Stomach smooth muscle (tissue), 2 donors: ENCODE results near the gene ZNF660.
A peak's percentile ranks its signal among the peaks of the same experiment; 100 is the strongest.
"Not testable (repeated sequence)": the region's sequence is repeated elsewhere in the genome, so short reads cannot be mapped to it uniquely, and the experiment has no call there.

Experiments used
- H3K27ac ChIP-seq: one replicate; pipeline ENCODE4 v1.7.0; 2013; ENCODE audit warnings: mild to moderate bottlenecking, low read length, inconsistent platforms
- H3K27me3 ChIP-seq, 2 donors: one replicate each; pipeline ENCODE4 v1.7.0; 2013; ENCODE audit warnings: low read length in 2 of 2; ENCODE audit not compliant: insufficient read depth in 2 of 2, control insufficient read depth in 1 of 2
- H3K36me3 ChIP-seq, 2 donors: one replicate each; pipeline ENCODE4 v1.7.0; 2013; ENCODE audit warnings: low read length in 2 of 2; ENCODE audit not compliant: control insufficient read depth in 2 of 2, insufficient read depth in 2 of 2
- H3K4me1 ChIP-seq: one replicate; pipeline ENCODE4 v1.7.0; 2013; ENCODE audit warnings: low read length; ENCODE audit not compliant: control insufficient read depth, insufficient read depth
- H3K4me3 ChIP-seq, 2 donors: one replicate each; pipeline ENCODE4 v1.7.0; 2013; ENCODE audit warnings: low read length in 2 of 2
- H3K9ac ChIP-seq, 2 donors: one replicate each; pipeline ENCODE4 v1.7.0; 2013; ENCODE audit warnings: low read length in 2 of 2, mild to moderate bottlenecking in 1 of 2
- H3K9me3 ChIP-seq, 2 donors: one replicate each; pipeline ENCODE4 v1.7.0; 2013; ENCODE audit warnings: low read length in 2 of 2; ENCODE audit not compliant: control insufficient read depth in 2 of 2
- donor health status: healthy.
- donor health status: Pancreatic carcinoma.

The ZNF660 gene

GRCh38 chr3:44576613-44577012 is 8.2 kb upstream of the ZNF660 start:
- H3K4me1 ChIP-seq: no peaks in the 10 kb centered on the region
- no peak overlapping the region for H3K27ac ChIP-seq
- no peaks in the 10 kb centered on the region for H3K9me3 ChIP-seq
- H3K4me3 ChIP-seq: no peak overlapping the region
- no peak overlapping the region for H3K9ac ChIP-seq
- H3K36me3 ChIP-seq: peaks cover 2 to 5% of the 10 kb centered on the region in 2 donors
- no peaks in the 10 kb centered on the region for H3K27me3 ChIP-seq

DNA sequence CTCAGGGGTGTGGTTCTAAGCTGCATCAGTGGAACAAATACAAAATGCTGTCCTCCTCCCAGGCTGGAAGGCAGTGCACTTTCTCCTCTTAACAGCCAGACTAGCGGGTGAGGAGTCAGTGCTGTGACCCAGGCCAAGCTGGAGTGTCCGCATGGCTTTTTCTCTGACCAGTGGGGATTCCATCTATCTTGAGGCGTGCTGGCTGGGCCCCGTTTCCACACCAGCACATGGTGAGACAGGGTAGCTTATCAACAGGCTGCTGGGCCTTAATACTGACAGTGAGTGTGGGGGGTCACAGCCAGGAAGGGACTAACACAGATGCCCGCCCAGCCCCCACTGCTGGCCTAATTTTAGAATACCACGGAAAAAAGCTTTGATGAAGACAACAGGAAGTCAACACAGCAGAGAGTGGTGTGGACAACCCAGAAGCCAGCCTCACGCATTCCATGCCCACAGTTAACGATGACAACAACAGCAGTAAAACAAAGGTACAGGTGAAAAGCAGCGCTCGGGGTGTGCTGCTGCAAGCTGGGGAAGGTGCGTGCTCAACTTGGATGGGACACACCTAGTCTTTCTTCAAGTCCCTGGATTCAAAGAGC is 7.3 kb upstream of the ZNF660 start:
- not testable (repeated sequence) for H3K9ac ChIP-seq, H3K4me1 ChIP-seq, H3K36me3 ChIP-seq, H3K4me3 ChIP-seq, H3K27ac ChIP-seq, H3K27me3 ChIP-seq, H3K9me3 ChIP-seq

DNA sequence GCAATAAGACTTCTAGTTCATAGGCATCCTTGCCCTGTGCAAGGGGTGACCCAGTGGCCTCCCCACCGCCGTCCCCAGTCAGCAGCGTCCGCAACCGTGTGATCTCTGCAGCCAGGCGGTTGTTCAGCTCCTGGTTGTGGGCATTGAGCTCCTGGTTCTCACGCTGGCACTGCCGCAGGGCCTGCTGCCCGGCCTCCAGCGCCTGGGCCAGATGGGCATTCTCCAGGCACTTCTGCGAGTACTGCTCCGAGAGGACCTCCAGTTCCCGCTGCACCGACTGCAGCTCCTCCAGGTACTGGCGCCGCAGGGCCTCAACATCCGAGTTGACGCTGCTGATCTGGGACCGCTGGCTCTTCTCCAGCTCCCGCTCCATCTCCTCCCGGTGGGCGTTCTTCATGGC is 6.4 kb upstream of the ZNF660 start:
- H3K4me1 ChIP-seq, H3K27ac ChIP-seq, H3K4me3 ChIP-seq, H3K9me3 ChIP-seq, H3K27me3 ChIP-seq, H3K9ac ChIP-seq, H3K36me3 ChIP-seq: not testable (repeated sequence)

DNA sequence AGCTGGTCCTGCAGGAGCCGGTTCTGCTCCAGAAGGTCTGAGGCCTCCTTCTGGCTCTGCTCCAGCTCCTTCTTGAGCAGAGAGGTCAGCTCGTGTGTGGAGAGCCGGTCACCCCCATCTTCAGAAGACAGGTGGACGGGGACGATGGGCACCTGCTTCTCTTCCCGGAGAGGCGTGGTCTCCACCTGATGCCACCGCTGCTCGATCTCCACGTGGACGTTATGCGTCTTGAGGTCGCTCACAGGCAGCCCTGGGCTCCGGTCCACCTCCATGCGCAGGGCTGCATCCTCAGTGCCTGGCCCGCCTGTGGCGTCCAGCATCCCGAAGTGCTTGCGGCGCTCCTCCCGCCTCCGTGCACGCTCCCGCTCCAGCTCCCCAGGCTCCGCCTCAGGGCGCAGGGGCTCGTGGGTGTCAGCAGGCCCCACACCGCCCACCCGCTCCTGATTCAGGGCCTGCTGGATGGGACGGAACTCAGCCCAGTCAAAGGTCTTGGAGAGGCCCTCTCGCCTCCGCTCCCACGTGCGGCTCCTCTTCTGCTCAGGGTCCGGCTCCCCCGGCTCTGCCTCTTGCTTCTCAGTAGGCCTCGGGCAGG is 5.7 kb upstream of the ZNF660 start:
- not testable (repeated sequence) for H3K9me3 ChIP-seq, H3K4me3 ChIP-seq, H3K36me3 ChIP-seq, H3K9ac ChIP-seq, H3K27me3 ChIP-seq, H3K27ac ChIP-seq, H3K4me1 ChIP-seq

GRCh38 chr3:44579749-44580148 is 5.0 kb upstream of the ZNF660 start:
- H3K9ac ChIP-seq, H3K27me3 ChIP-seq, H3K4me3 ChIP-seq, H3K27ac ChIP-seq, H3K36me3 ChIP-seq, H3K9me3 ChIP-seq, H3K4me1 ChIP-seq: not testable (repeated sequence)

GRCh38 chr3:44580971-44581370 is 3.8 kb upstream of the ZNF660 start:
- not testable (repeated sequence) for H3K4me3 ChIP-seq, H3K4me1 ChIP-seq, H3K9me3 ChIP-seq

DNA sequence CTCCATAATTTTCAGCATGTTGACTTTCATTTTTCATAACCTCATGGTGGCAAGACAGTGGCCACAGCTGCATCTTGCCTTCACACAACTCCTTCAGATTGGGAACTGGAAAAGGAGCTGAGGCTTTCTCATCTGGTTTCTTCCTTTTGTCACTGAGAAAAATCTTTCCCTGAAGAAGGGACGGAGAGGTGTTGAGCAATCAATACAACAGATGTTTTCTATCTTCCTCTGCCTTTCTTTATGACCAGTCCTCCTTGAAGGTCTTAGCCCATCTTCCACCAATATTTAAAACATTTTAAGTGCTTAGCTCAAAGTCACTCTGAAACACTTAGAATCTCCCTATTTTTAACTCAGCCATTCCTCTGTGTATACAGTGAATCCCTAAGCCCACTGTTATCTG is 11.9 kb downstream of the ZNF660 start:
- no peak overlapping the region for H3K4me3 ChIP-seq
- no peak overlapping the region for H3K27ac ChIP-seq
- no peak overlapping the region for H3K9ac ChIP-seq
- no peaks in the 10 kb centered on the region for H3K27me3 ChIP-seq
- H3K9me3 ChIP-seq: peaks cover 6 to 27% of the 10 kb centered on the region in 2 donors
- H3K36me3 ChIP-seq: peaks cover 14 to 16% of the 10 kb centered on the region in 2 donors
- no peaks in the 10 kb centered on the region for H3K4me1 ChIP-seq

More at GRCh38 chr3:44580971-44581370, 3.8 kb upstream of the ZNF660 start:
- H3K27ac ChIP-seq, H3K36me3 ChIP-seq, H3K27me3 ChIP-seq, H3K9ac ChIP-seq: not testable (repeated sequence)

- no peak overlapping the region for H3K27ac ChIP-seq
- no peaks in the 10 kb centered on the region for H3K27me3 ChIP-seq
- no peak overlapping the region for H3K4me3 ChIP-seq
- H3K9ac ChIP-seq: no peak overlapping the region
- peaks cover 2 to 10% of the 10 kb centered on the region in 2 donors for H3K36me3 ChIP-seq
- H3K9me3 ChIP-seq: peaks cover 0 to 6% of the 10 kb centered on the region in 2 donors
- H3K4me1 ChIP-seq: no peaks in the 10 kb centered on the region
Measured at GRCh38 chr3:44601749-44602148, 17.0 kb downstream of the ZNF660 start.

DNA sequence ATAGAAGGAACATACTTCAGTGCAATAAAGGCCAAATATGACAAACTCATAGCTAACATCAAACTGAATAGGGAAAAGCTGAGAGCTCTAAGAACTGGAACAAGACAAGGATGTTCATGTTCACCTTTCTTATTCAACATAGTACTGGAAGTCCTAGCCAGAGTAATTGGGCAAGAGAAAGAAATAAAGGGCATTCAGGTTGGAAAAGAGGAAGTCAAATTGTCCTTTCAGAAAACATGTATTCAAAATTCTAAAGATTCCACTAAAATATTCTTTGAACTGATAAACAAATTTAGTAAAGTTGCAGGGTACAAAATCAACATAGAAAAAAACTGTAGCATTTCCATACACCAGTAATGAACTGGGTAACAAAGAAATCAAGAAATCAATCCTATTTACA is 27.9 kb downstream of the ZNF660 start:
- Histone ChIP-seq H3K27me3 (no peaks in the 10 kb centered on the region), H3K4me3 (no peak overlapping the region), H3K9me3 (no peaks in the 10 kb centered on the region), H3K9ac (no peak overlapping the region), H3K27ac (no peak overlapping the region), H3K4me1 (no peaks in the 10 kb centered on the region), H3K36me3 (no peaks in the 10 kb centered on the region)

DNA sequence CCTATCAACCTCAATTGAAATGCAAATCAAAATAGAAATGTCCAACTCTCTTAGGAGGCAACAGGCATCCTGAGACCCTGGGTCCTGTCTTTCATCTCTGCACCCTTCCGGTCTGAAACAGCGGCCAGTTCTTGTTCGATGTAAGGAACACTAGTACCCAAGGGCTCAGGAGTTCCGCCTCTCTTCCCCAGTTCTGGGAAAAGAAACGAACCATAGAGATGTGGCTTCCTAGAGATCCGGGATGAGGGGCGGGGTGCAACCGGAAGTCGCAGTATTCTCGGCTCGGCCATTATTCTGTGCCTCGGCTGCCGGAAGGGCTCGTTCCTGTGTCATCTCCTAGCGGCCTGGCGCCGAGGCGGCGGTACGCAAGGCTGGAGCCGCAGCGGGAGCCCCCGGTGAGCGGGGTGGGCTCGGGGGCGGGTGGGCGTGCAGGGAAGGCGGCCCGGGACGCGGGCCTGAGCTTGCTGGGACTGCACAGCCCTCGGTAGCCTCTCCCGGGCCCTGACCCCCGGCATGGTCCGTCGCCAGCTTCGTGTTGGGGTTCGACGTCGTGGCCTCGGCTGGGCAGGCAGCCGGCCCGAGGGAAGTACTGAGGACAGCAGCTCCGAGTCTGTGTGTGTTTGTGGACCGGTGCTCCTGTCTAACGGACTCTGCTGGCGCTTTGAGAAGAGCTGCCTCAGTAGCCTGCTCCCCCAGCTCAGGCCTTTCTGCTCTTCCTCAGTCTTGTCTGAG is 40.2 kb downstream of the ZNF660 start, which contains the start of gene ZNF197:
ZNF197 (plus strand) TSS at position 288 of the 732 bp plus-strand sequence. CDS start 4,119 bp downstream, outside the sequence.
- Histone ChIP-seq H3K4me1 (peaks cover 7% of the 10 kb centered on the region), H3K27ac (peak within 1 kb of the TSS; percentile 72), H3K36me3 (no peaks in the 10 kb centered on the region), H3K9ac (peak within 1 kb of the TSS; percentile 75 to 91), H3K27me3 (no peaks in the 10 kb centered on the region), H3K4me3 (peak within 1 kb of the TSS; percentile 61 to 92), H3K9me3 (no peaks in the 10 kb centered on the region)

- H3K36me3 ChIP-seq: peaks cover 16% of the 10 kb centered on the region in 2 donors
- no peaks in the 10 kb centered on the region for H3K9me3 ChIP-seq
- no peak overlapping the region for H3K4me3 ChIP-seq
- H3K27ac ChIP-seq: no peak overlapping the region
- no peak overlapping the region for H3K9ac ChIP-seq
- peaks cover 7% of the 10 kb centered on the region for H3K4me1 ChIP-seq
- no peaks in the 10 kb centered on the region for H3K27me3 ChIP-seq
Measured at GRCh38 chr3:44628716-44629115, 44.0 kb downstream of the ZNF660 start.
